ENCODE results near the gene JAK2. TPM values are rescaled to one million over a fixed set of nuclear protein-coding genes. Genes with fewer than 3 reads are reported as not detected.

The JAK2 gene
- total RNA-seq, 1 experiment from 2014 or later = 3.3 TPM

GRCh38 chr9:5122516-5122915 lies 137.4 kb downstream of the JAK2 start:
- Mint-ChIP-seq H3K9me3 (no peaks in the 10 kb centered on the region), H3K36me3 (no peaks in the 10 kb centered on the region), H3K4me3 (no peak overlapping the region), H3K27ac (no peak overlapping the region), H3K4me1 (no peaks in the 10 kb centered on the region), H3K27me3 (ENCODE audit: low read depth) (no peaks in the 10 kb centered on the region)
- TF ChIP-seq ATF6 (CRISPR knock-in tag; IDR thresholded peaks at IDR 0.05) (no peak), CTCF (IDR thresholded peaks at IDR 0.05) (no peak), ZNF423 (CRISPR knock-in tag; IDR thresholded peaks at IDR 0.05) (no peak), STAT6 (CRISPR knock-in tag; conservative IDR thresholded peaks at IDR 0.05; ENCODE audit: low read depth) (no peak), E2F1 (CRISPR knock-in tag; IDR thresholded peaks at IDR 0.05) (no peak), ZNF512 (CRISPR knock-in tag; IDR thresholded peaks at IDR 0.05; ENCODE audit: borderline replicate concordance) (no peak)
- ChIA-PET POLR2A (no interaction called here), CTCF (no interaction called here)
- ATAC-seq = no peak
- no peak for DNase-seq (ENCODE audit: low spot score)

- DNase-seq (ENCODE audit: low spot score) = no peak
- H3K27ac Mint-ChIP-seq = no peak overlapping the region
- no peaks in the 10 kb centered on the region for H3K4me1 Mint-ChIP-seq
- no peak overlapping the region for H3K4me3 Mint-ChIP-seq
- ChIA-PET POLR2A (no interaction called here), CTCF (interaction anchor here (0.7 to 1.2 kb wide), 2 partner anchors 381 to 460 kb away, joined by 3 to 4 read pairs; no protein-coding TSS in a partner anchor)
- no peak for ATAC-seq
- peaks cover 38% of the 10 kb centered on the region for H3K9me3 Mint-ChIP-seq
- TF ChIP-seq ELF4 (CRISPR knock-in tag; IDR thresholded peaks at IDR 0.05; ENCODE audit: low read depth) (no peak), E2F4 (CRISPR knock-in tag; IDR thresholded peaks at IDR 0.05; ENCODE audit: borderline replicate concordance, low read depth) (no peak), CTCF (IDR thresholded peaks at IDR 0.05) (no peak), ZNF512 (CRISPR knock-in tag; IDR thresholded peaks at IDR 0.05; ENCODE audit: borderline replicate concordance) (no peak)
- H3K36me3 Mint-ChIP-seq = peaks cover 19% of the 10 kb centered on the region
- peaks cover 14% of the 10 kb centered on the region; the same call in 1 of the 2 replicates for H3K27me3 Mint-ChIP-seq (ENCODE audit: low read depth)
Observed at GRCh38 chr9:5140151-5140550, 155.1 kb downstream of the JAK2 start.
